ENCODE results near the gene NAPA. TPM values are rescaled to one million over a fixed set of nuclear protein-coding genes. Genes with fewer than 3 reads are reported as not detected.

NAPA gene
- total and polyA plus RNA-seq, 4 donors, result 65.7 to 140 (median 124) TPM

GRCh38 chr19:47509973-47510372 is 4.9 kb downstream of the NAPA start:
- DNase-seq, result no peak

GRCh38 chr19:47509170-47509847 is 5.6 kb downstream of the NAPA start:
- ATAC-seq (ENCODE audit: insufficient read depth, low FRiP score) (no peak), DNase-seq (no peak)
- no peak for TF ChIP-seq CTCF (IDR thresholded peaks at IDR 0.05; ENCODE audit: control extremely low read depth, extremely low read depth)
- peak overlapping the region in 1 of 2 donors; percentile 62 for H3K27ac ChIP-seq (ENCODE audit: low read depth in 1 of 2, low read length in 1 of 2)
- peaks cover 18 to 50% (median 31%) of the 10 kb centered on the region in 5 donors for H3K4me1 ChIP-seq (ENCODE audit: control insufficient read depth in 5 of 5, insufficient read depth in 5 of 5, low read length in 5 of 5)
- no peaks in the 10 kb centered on the region for H3K27me3 ChIP-seq (ENCODE audit: control insufficient read depth in 3 of 3, insufficient read depth in 3 of 3, low read length in 2 of 3)
- H3K9me3 ChIP-seq (ENCODE audit: control insufficient read depth in 4 of 4, insufficient read depth in 3 of 4, low read length in 3 of 4), result no peaks in the 10 kb centered on the region
- 86 to 89% methylated on average over 20 of the region's 20 CpGs for WGBS, 2 donors
- H3K4me3 ChIP-seq, result no peak overlapping the region
- H3K36me3 ChIP-seq (ENCODE audit: control insufficient read depth in 4 of 4, insufficient read depth in 4 of 4, low read length in 4 of 4), result peaks cover 0 to 12% (median 4%) of the 10 kb centered on the region in 4 donors
- H3K9ac ChIP-seq (ENCODE audit: insufficient read depth in 1 of 2, low read length in 2 of 2), result no peak overlapping the region

More at GRCh38 chr19:47509973-47510372, 4.9 kb downstream of the NAPA start:
- Histone ChIP-seq H3K4me3 (no peak overlapping the region), H3K27ac (ENCODE audit: low read depth in 1 of 2, low read length in 1 of 2) (peak overlapping the region in 1 of 2 donors; percentile 10), H3K4me1 (ENCODE audit: control insufficient read depth in 5 of 5, insufficient read depth in 5 of 5, low read length in 5 of 5) (peaks cover 18 to 50% (median 31%) of the 10 kb centered on the region in 5 donors), H3K9me3 (ENCODE audit: control insufficient read depth in 4 of 4, insufficient read depth in 3 of 4, low read length in 3 of 4) (no peaks in the 10 kb centered on the region), H3K27me3 (ENCODE audit: control insufficient read depth in 3 of 3, insufficient read depth in 3 of 3, low read length in 2 of 3) (no peaks in the 10 kb centered on the region), H3K36me3 (ENCODE audit: control insufficient read depth in 4 of 4, insufficient read depth in 4 of 4, low read length in 4 of 4) (peaks cover 0 to 12% (median 4%) of the 10 kb centered on the region in 4 donors), H3K9ac (ENCODE audit: insufficient read depth in 1 of 2, low read length in 2 of 2) (no peak overlapping the region)
- no peak for TF ChIP-seq CTCF (IDR thresholded peaks at IDR 0.05; ENCODE audit: control extremely low read depth, extremely low read depth)
- WGBS, 2 donors, result 52 to 60% methylated on average over 8 of the region's 8 CpGs
- ATAC-seq (ENCODE audit: insufficient read depth, low FRiP score), result no peak

GRCh38 chr19:47508721-47509120 is 6.1 kb downstream of the NAPA start:
- no peak overlapping the region for H3K27ac ChIP-seq (ENCODE audit: low read depth in 1 of 2, low read length in 1 of 2)
- TF ChIP-seq CTCF (IDR thresholded peaks at IDR 0.05; ENCODE audit: control extremely low read depth, extremely low read depth), result no peak
- no peaks in the 10 kb centered on the region for H3K27me3 ChIP-seq (ENCODE audit: control insufficient read depth in 3 of 3, insufficient read depth in 3 of 3, low read length in 2 of 3)
- DNase-seq (no peak), ATAC-seq (ENCODE audit: insufficient read depth, low FRiP score) (no peak)
- 96 to 99% methylated on average over 5 of the region's 5 CpGs for WGBS, 2 donors
- H3K36me3 ChIP-seq (ENCODE audit: control insufficient read depth in 4 of 4, insufficient read depth in 4 of 4, low read length in 4 of 4), result peaks cover 4 to 15% (median 6%) of the 10 kb centered on the region in 4 donors
- H3K4me3 ChIP-seq, result no peak overlapping the region
- H3K9me3 ChIP-seq (ENCODE audit: control insufficient read depth in 4 of 4, insufficient read depth in 3 of 4, low read length in 3 of 4), result no peaks in the 10 kb centered on the region
- no peak overlapping the region for H3K9ac ChIP-seq (ENCODE audit: insufficient read depth in 1 of 2, low read length in 2 of 2)
- H3K4me1 ChIP-seq (ENCODE audit: control insufficient read depth in 5 of 5, insufficient read depth in 5 of 5, low read length in 5 of 5), result peaks cover 18 to 50% (median 26%) of the 10 kb centered on the region in 5 donors
